ENCODE measurements around the gene CAMK2B. TPM values are rescaled to one million over a fixed set of nuclear protein-coding genes. Genes with fewer than 3 reads are reported as not detected.

Gene CAMK2B
- total and polyA plus RNA-seq, 9 donors, result 0.22 to 1.4 (median 0.45) TPM; not detected in 2

- H3K27ac ChIP-seq, result no peak overlapping the region
- no peak for TF ChIP-seq POLR2A (IDR thresholded peaks at IDR 0.05)
- TF ChIP-seq CTCF (IDR thresholded peaks at IDR 0.05), result no peak
- no peak for TF ChIP-seq EP300 (IDR thresholded peaks at IDR 0.05)
- H3K9me3 ChIP-seq, result no peaks in the 10 kb centered on the region
- no peak overlapping the region for H3K4me3 ChIP-seq
- no peaks in the 10 kb centered on the region for H3K36me3 ChIP-seq
- no peaks in the 10 kb centered on the region for H3K27me3 ChIP-seq
- peak in 1 of 5 donors; percentile 10 for DNase-seq
- no peaks in the 10 kb centered on the region for H3K4me1 ChIP-seq (ENCODE audit: insufficient read depth)
- 74 to 77% (median 75%) methylated on average over 19 of the region's 19 CpGs for WGBS, 3 donors
- intact Hi-C loops (cut with DNase I), result no loop called here
These were observed 108.1 kb downstream of the CAMK2B start for GRCh38 chr7:44217223-44217714.

GRCh38 chr7:44216521-44217222 lies 108.7 kb downstream of the CAMK2B start:
- Histone ChIP-seq H3K9me3 (no peaks in the 10 kb centered on the region), H3K36me3 (no peaks in the 10 kb centered on the region), H3K4me1 (ENCODE audit: insufficient read depth) (no peaks in the 10 kb centered on the region), H3K27ac (no peak overlapping the region), H3K27me3 (no peaks in the 10 kb centered on the region), H3K4me3 (no peak overlapping the region)
- TF ChIP-seq CTCF (IDR thresholded peaks at IDR 0.05) (no peak), POLR2A (IDR thresholded peaks at IDR 0.05) (no peak), EP300 (IDR thresholded peaks at IDR 0.05) (no peak)
- whole genome bisulfite sequencing, 3 donors, result 66 to 69% (median 67%) methylated on average over 10 to 13 of the region's 13 CpGs
- intact Hi-C loops (cut with DNase I), result no loop called here
- DNase-seq, result peak in 2 of 5 donors; percentile 7 to 18

GRCh38 chr7:44216019-44216418 lies 109.4 kb downstream of the CAMK2B start:
- Histone ChIP-seq H3K36me3 (no peaks in the 10 kb centered on the region), H3K9me3 (no peaks in the 10 kb centered on the region), H3K27me3 (no peaks in the 10 kb centered on the region), H3K27ac (no peak overlapping the region), H3K4me1 (ENCODE audit: insufficient read depth) (no peaks in the 10 kb centered on the region), H3K4me3 (no peak overlapping the region)
- peak in 2 of 5 donors; percentile 4 to 24 for DNase-seq
- WGBS, 3 donors, result 55 to 70% (median 62%) methylated on average over 8 of the region's 8 CpGs
- TF ChIP-seq EP300 (IDR thresholded peaks at IDR 0.05) (no peak), POLR2A (IDR thresholded peaks at IDR 0.05) (no peak), CTCF (IDR thresholded peaks at IDR 0.05) (no peak)
- intact Hi-C loops (cut with DNase I), result no loop called here

- peak in 1 of 5 donors; percentile 25 for DNase-seq
- no peak overlapping the region for H3K4me3 ChIP-seq
- H3K4me1 ChIP-seq (ENCODE audit: insufficient read depth), result no peaks in the 10 kb centered on the region
- TF ChIP-seq CTCF (IDR thresholded peaks at IDR 0.05) (no peak), EP300 (IDR thresholded peaks at IDR 0.05) (no peak), POLR2A (IDR thresholded peaks at IDR 0.05) (no peak)
- no peak overlapping the region for H3K27ac ChIP-seq
- intact Hi-C loops (cut with DNase I), result no loop called here
- 79 to 93% (median 86%) methylated on average over 7 of the region's 7 CpGs for WGBS, 3 donors
- no peaks in the 10 kb centered on the region for H3K27me3 ChIP-seq
- no peaks in the 10 kb centered on the region for H3K36me3 ChIP-seq
- no peaks in the 10 kb centered on the region for H3K9me3 ChIP-seq
These were observed 109.9 kb downstream of the CAMK2B start for GRCh38 chr7:44215531-44215930.
